Stomach smooth muscle (tissue), 2 donors: Measurements from ENCODE around the gene CPAMD8.

ENCODE experiments used
- H3K27ac ChIP-seq: one replicate; pipeline ENCODE4 v1.7.0; 2013; ENCODE audit warnings: mild to moderate bottlenecking, low read length, inconsistent platforms
- H3K27me3 ChIP-seq, 2 donors: one replicate each; pipeline ENCODE4 v1.7.0; 2013; ENCODE audit warnings: low read length in 2 of 2; ENCODE audit not compliant: insufficient read depth in 2 of 2, control insufficient read depth in 1 of 2
- H3K36me3 ChIP-seq, 2 donors: one replicate each; pipeline ENCODE4 v1.7.0; 2013; ENCODE audit warnings: low read length in 2 of 2; ENCODE audit not compliant: control insufficient read depth in 2 of 2, insufficient read depth in 2 of 2
- H3K4me1 ChIP-seq: one replicate; pipeline ENCODE4 v1.7.0; 2013; ENCODE audit warnings: low read length; ENCODE audit not compliant: control insufficient read depth, insufficient read depth
- H3K4me3 ChIP-seq, 2 donors: one replicate each; pipeline ENCODE4 v1.7.0; 2013; ENCODE audit warnings: low read length in 2 of 2
- H3K9ac ChIP-seq, 2 donors: one replicate each; pipeline ENCODE4 v1.7.0; 2013; ENCODE audit warnings: low read length in 2 of 2, mild to moderate bottlenecking in 1 of 2
- H3K9me3 ChIP-seq, 2 donors: one replicate each; pipeline ENCODE4 v1.7.0; 2013; ENCODE audit warnings: low read length in 2 of 2; ENCODE audit not compliant: control insufficient read depth in 2 of 2
- donor health status: healthy.
- donor health status: Pancreatic carcinoma.

Gene CPAMD8

GRCh38 chr19:16873594-16873993, 153.0 kb downstream of the CPAMD8 start:
- Histone ChIP-seq H3K4me1 (no peaks in the 10 kb centered on the region), H3K4me3 (no peak overlapping the region), H3K9ac (no peak overlapping the region), H3K27ac (no peak overlapping the region), H3K27me3 (no peaks in the 10 kb centered on the region), H3K36me3 (peaks cover 32 to 53% of the 10 kb centered on the region in 2 donors), H3K9me3 (no peaks in the 10 kb centered on the region)

GRCh38 chr19:16872728-16873127, 153.9 kb downstream of the CPAMD8 start:
- Histone ChIP-seq H3K4me1 (no peaks in the 10 kb centered on the region), H3K27me3 (no peaks in the 10 kb centered on the region), H3K4me3 (no peak overlapping the region), H3K27ac (no peak overlapping the region), H3K9me3 (no peaks in the 10 kb centered on the region), H3K36me3 (peaks cover 30 to 54% of the 10 kb centered on the region in 2 donors), H3K9ac (no peak overlapping the region)

- Histone ChIP-seq H3K27me3 (no peaks in the 10 kb centered on the region), H3K9me3 (no peaks in the 10 kb centered on the region), H3K9ac (no peak overlapping the region), H3K4me3 (no peak overlapping the region), H3K4me1 (no peaks in the 10 kb centered on the region), H3K36me3 (peaks cover 34 to 54% of the 10 kb centered on the region in 2 donors), H3K27ac (no peak overlapping the region)
These were observed 154.7 kb downstream of the CPAMD8 start for GRCh38 chr19:16871871-16872270.

DNA sequence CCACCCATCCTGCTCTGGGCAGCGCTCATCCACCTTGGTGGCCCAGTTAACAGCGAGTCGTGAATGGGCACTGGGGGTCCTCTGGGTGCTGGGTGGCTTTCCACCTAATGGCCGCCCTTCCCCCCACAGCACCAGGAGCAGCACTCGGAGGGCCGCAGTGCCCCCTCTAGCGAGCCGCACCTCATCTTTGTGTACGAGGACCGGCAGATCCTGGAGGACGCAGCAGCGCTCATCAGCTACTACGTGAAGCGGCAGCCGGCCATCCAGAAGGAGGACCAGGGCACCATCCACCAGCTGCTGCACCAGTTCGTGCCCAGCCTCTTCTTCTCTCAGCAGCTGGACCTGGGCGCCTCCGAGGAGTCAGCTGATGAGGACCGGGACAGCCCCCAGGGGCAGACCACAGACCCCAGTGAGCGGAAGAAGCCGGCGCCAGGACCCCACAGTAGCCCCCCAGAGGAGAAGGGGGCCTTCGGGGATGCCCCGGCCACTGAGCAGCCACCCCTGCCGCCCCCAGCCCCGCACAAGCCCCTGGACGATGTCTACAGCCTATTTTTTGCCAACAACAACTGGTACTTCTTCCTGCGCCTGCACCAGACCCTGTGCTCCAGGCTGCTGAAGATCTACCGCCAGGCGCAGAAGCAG, 157.2 kb downstream of the CPAMD8 start:
- Histone ChIP-seq H3K27me3 (no peaks in the 10 kb centered on the region), H3K36me3 (peaks cover 41 to 56% of the 10 kb centered on the region in 2 donors), H3K9me3 (no peaks in the 10 kb centered on the region), H3K9ac (no peak overlapping the region), H3K4me3 (no peak overlapping the region), H3K27ac (no peak overlapping the region), H3K4me1 (no peaks in the 10 kb centered on the region)

GRCh38 chr19:16868423-16869130, 158.0 kb downstream of the CPAMD8 start:
- H3K36me3 ChIP-seq, result peaks cover 44 to 58% of the 10 kb centered on the region in 2 donors

DNA sequence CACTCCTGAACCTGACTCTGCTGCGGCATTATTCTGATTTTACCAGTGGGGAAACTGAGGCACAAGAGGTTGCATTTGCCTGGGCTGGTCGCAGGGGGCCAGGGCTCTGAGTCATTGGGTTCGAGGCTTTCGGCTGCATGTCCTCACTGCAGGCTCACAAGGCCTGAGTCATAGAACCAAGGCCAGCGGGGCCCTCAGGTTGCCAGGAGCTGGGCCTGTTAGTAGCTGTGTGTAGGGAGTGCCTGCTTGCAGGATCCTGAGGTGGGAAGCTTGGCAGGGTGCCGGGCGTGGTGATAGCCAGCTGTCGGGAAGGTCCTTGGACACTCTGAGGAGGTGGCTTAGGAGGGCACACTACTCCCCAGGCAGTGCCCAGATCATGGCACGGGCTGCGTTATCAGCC, 159.4 kb downstream of the CPAMD8 start:
- no peaks in the 10 kb centered on the region for H3K27me3 ChIP-seq
- H3K36me3 ChIP-seq, result peaks cover 51 to 64% of the 10 kb centered on the region in 2 donors
- no peak overlapping the region for H3K9ac ChIP-seq
- no peaks in the 10 kb centered on the region for H3K4me1 ChIP-seq
- H3K9me3 ChIP-seq, result no peaks in the 10 kb centered on the region
- no peak overlapping the region for H3K4me3 ChIP-seq
- H3K27ac ChIP-seq, result no peak overlapping the region

More at GRCh38 chr19:16868423-16869130, 158.0 kb downstream of the CPAMD8 start:
- Histone ChIP-seq H3K9me3 (no peaks in the 10 kb centered on the region), H3K4me1 (no peaks in the 10 kb centered on the region), H3K27me3 (no peaks in the 10 kb centered on the region), H3K9ac (no peak overlapping the region), H3K4me3 (no peak overlapping the region), H3K27ac (no peak overlapping the region)

DNA sequence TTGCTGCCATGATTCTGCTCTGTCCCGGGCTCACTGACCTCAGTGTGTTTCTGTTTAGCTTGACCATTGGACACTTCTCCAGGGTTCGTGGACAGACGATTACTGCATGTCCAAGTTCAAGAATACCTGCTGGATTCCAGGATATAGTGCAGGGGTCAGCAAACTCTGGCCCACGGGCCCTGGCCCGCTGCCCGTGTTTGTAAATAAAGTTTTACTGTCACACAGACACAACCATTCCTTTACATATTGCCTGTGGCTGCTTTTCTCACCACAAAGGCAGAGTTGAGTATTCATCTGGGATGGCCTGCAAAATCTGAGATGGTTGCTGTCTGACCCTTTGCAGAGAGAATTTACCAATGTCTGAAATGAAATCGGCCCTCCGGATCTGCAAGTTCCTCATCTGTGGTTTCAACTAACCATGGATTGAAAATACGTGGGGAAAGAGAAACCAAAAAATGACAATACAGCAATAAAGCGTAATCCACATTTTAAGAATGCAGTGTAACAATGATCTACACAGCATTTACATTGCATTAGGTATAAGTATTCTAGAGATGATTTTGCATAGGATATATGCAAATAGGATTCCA, 163.7 kb downstream of the CPAMD8 start:
- no peaks in the 10 kb centered on the region for H3K4me1 ChIP-seq
- no peaks in the 10 kb centered on the region for H3K9me3 ChIP-seq
- H3K27me3 ChIP-seq, result no peaks in the 10 kb centered on the region
- no peak overlapping the region for H3K9ac ChIP-seq
- H3K36me3 ChIP-seq, result peaks cover 36 to 44% of the 10 kb centered on the region in 2 donors
- no peak overlapping the region for H3K27ac ChIP-seq
- H3K4me3 ChIP-seq, result no peak overlapping the region

- H3K9me3 ChIP-seq, result no peaks in the 10 kb centered on the region
- no peak overlapping the region for H3K27ac ChIP-seq
- no peak overlapping the region for H3K4me3 ChIP-seq
- peaks cover 29 to 35% of the 10 kb centered on the region in 2 donors for H3K36me3 ChIP-seq
- no peaks in the 10 kb centered on the region for H3K27me3 ChIP-seq
- H3K9ac ChIP-seq, result no peak overlapping the region
- H3K4me1 ChIP-seq, result no peaks in the 10 kb centered on the region
These were observed 164.8 kb downstream of the CPAMD8 start for GRCh38 chr19:16861834-16862233.

GRCh38 chr19:16861011-16861410, 165.6 kb downstream of the CPAMD8 start:
- H3K36me3 ChIP-seq, result peaks cover 25 to 32% of the 10 kb centered on the region in 2 donors
- no peak overlapping the region for H3K4me3 ChIP-seq
- H3K27ac ChIP-seq, result no peak overlapping the region
- no peak overlapping the region for H3K9ac ChIP-seq
- H3K4me1 ChIP-seq, result no peaks in the 10 kb centered on the region
- no peaks in the 10 kb centered on the region for H3K27me3 ChIP-seq
- no peaks in the 10 kb centered on the region for H3K9me3 ChIP-seq

DNA sequence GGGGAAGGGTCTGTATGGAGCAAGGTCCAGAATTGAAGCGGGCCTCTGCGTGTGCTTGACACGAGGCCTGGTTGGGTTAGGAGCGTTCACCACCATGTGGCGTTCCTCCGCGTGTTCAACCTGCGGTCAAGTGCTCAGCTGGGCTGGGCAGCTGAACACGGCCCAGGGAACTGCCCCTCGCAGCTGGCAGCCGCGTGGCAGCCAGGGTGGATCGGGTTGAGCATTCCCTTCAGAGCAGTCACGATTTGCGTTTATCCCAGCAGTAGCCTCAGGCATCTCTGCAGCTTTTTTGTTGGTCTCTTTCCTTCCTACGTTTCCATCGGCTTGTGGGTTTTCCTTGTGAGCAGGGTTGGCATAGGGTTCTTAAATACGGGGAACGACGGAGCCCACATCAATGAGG, 166.5 kb downstream of the CPAMD8 start:
- Histone ChIP-seq H3K27ac (no peak overlapping the region), H3K4me1 (no peaks in the 10 kb centered on the region), H3K36me3 (peaks cover 21 to 27% of the 10 kb centered on the region in 2 donors), H3K9me3 (no peaks in the 10 kb centered on the region), H3K4me3 (no peak overlapping the region), H3K9ac (no peak overlapping the region), H3K27me3 (no peaks in the 10 kb centered on the region)

DNA sequence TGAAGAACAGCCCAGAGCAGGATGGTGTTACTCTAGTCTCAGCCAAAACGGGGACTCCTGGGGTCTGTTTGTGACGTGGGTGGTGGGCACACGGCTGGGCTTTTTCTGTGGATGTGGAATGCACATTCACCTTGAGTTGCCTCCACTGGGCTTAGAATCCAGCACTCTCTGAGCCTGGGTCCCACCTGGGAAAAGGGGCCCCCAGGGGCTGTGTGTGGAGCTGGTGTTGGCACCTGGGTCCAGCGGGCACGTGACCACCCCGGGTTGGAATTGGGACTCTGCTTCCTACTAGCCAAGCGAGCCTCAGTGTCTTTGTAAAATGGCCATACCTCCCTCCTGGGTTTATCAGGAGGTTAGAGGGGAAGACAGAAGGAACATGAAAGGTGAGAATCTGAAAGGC, 167.0 kb downstream of the CPAMD8 start:
- Histone ChIP-seq H3K9me3 (no peaks in the 10 kb centered on the region), H3K27me3 (no peaks in the 10 kb centered on the region), H3K4me3 (no peak overlapping the region), H3K36me3 (peaks cover 26 to 31% of the 10 kb centered on the region in 2 donors), H3K9ac (no peak overlapping the region), H3K4me1 (no peaks in the 10 kb centered on the region), H3K27ac (no peak overlapping the region)
